ENCODE results near the gene IL22.
"Not testable (repeated sequence)": the region's sequence is repeated elsewhere in the genome, so short reads cannot be mapped to it uniquely, and the experiment has no call there.

The IL22 gene

DNA sequence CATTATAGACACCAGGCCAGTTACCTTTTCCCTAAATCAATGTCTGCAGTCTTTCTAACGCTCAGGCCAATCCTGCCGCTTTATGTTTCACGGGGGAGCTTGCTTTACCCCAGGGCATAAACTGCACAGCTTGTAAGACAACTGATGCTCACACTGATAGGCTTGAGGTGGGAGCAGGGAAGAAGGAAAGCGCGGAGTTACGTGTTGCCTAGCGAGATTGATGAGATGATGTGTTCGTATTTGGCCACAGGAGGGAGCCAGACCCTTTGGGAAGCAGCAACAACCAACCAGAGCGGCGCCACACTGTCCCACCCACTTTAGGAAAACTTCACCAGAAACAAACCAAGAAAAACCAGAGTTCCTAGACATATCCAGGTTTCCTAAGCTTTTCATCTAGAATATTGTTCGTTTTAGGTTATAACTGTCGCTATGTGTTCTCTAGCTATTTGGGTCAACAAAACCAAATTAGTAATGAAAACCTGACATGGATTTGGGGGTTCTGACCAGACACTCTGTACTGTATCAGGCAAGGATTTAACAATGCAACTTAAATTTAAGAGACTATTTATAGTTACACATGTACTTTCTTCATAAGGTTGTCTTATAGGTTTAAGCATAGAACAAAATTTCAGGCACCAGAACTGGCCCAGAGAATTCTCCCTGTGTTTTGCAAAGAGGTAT lies 30.2 kb downstream of the IL22 start:
- POLR2A ChIA-PET = no interaction called here
- TF ChIP-seq, protein P1, sequence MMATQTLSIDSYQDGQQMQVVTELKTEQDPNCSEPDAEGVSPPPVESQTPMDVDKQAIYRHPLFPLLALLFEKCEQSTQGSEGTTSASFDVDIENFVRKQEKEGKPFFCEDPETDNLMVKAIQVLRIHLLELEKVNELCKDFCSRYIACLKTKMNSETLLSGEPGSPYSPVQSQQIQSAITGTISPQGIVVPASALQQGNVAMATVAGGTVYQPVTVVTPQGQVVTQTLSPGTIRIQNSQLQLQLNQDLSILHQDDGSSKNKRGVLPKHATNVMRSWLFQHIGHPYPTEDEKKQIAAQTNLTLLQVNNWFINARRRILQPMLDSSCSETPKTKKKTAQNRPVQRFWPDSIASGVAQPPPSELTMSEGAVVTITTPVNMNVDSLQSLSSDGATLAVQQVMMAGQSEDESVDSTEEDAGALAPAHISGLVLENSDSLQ (IDR thresholded peaks at IDR 0.05) = peak; percentile 58
- no peak for TF ChIP-seq NFRKB (IDR thresholded peaks at IDR 0.05)
- CTCF ChIA-PET = interaction anchor here (0.7 to 2.1 kb wide), 10 partner anchors 9 to 183 kb away, joined by 3 to 14 read pairs (median 4); no protein-coding TSS in a partner anchor
- peak; percentile 84 for DNase-seq (ENCODE audit: extremely low spot score)

DNA sequence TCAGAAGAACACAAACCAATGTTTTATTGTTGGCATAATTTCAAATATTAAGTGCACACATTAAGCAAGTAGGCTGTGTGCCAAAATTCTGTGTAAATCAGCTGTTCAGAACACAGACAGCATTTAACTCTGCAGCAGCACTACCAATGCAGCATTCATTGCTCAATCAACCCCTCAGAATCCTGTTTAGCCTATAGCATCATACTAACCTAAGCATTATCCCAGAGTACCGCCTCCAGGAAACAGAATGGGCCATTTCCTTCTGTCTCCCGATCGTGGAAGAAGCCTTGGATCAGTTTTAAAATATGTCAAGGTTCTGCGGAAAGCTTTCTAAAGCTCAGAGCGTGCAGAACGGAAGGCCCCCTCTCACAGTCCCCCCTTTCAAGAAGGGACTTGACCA lies 31.1 kb downstream of the IL22 start:
- peak; percentile 19 for DNase-seq (ENCODE audit: extremely low spot score)
- POLR2A ChIA-PET = no interaction called here

DNA sequence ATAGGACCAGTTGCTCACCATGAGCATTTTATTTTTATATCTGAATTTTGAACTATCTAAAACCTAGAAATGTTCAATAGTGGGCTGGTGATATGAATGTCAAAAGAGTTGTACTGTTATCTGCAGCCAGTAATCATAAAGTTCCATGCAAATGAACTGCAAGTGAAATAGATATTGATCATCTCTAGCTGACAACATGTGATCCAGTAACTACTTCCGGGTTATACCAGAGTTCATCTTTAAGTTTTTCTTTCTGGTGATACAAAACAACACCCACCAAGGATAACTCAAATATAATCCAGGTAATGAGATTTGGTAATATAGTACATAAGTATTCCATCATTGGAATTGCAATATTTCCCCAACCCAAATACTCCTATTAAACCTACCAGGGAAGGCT lies 31.9 kb downstream of the IL22 start:
- ChIA-PET POLR2A (no interaction called here), CTCF (no interaction called here)
- DNase-seq (ENCODE audit: extremely low spot score) = no peak
- TF ChIP-seq SP1 (IDR thresholded peaks at IDR 0.05) = no peak
- TF ChIP-seq, protein P1 (IDR thresholded peaks at IDR 0.05) = no peak
- no peak for TF ChIP-seq NFRKB (IDR thresholded peaks at IDR 0.05)
- no peak for TF ChIP-seq BHLHE40 (IDR thresholded peaks at IDR 0.05; ENCODE audit: borderline replicate concordance)
- TF ChIP-seq TARDBP (IDR thresholded peaks at IDR 0.05) = no peak
- no peak for TF ChIP-seq FOXK2 (IDR thresholded peaks at IDR 0.05)
- no peak for TF ChIP-seq FOXM1 (IDR thresholded peaks at IDR 0.05; ENCODE audit: borderline replicate concordance)
- no peak for TF ChIP-seq LEF1 (IDR thresholded peaks at IDR 0.05; ENCODE audit: borderline replicate concordance)
- TF ChIP-seq L3MBTL2 (conservative IDR thresholded peaks at IDR 0.05) = no peak
- TF ChIP-seq ARNT (IDR thresholded peaks at IDR 0.05) = no peak
- no peak for TF ChIP-seq FOXA1 (IDR thresholded peaks at IDR 0.05)

More for the DNA sequence above, 31.1 kb downstream of the IL22 start:
- TF ChIP-seq SUZ12 (IDR thresholded peaks at IDR 0.05) = no peak
- no peak for TF ChIP-seq BHLHE40 (IDR thresholded peaks at IDR 0.05; ENCODE audit: borderline replicate concordance)
- TF ChIP-seq, protein P1 (IDR thresholded peaks at IDR 0.05) = no peak
- TF ChIP-seq L3MBTL2 (conservative IDR thresholded peaks at IDR 0.05) = no peak
- no peak for TF ChIP-seq HDGF (IDR thresholded peaks at IDR 0.05; ENCODE audit: borderline replicate concordance)
- TF ChIP-seq ELF4 (IDR thresholded peaks at IDR 0.05) = no peak
- no peak for TF ChIP-seq FOXM1 (IDR thresholded peaks at IDR 0.05; ENCODE audit: borderline replicate concordance)
- CTCF ChIA-PET = interaction anchor here (1.2 to 2.1 kb wide), 6 partner anchors 13 to 182 kb away, joined by 3 to 14 read pairs (median 6); no protein-coding TSS in a partner anchor

DNA sequence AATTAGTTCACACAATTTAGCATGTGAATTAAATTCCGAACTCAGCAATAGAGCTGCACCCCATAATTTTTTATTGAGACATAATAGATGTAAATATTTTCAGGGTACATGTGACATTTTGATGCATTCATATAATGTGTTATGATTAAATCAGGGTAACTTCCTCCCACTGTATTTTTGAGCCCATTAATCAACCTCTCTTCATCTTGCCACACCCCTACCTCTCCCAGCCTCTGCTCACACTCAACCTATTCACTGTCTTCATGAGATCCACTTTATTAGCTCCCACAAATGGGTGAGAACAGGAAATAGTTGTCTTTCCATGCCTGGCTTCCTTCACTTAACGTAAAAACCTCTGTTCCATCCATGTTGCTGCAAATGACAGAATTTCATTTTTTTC lies 42.5 kb downstream of the IL22 start:
- ChIA-PET POLR2A (no interaction called here), CTCF (no interaction called here)
- TF ChIP-seq L3MBTL2 (conservative IDR thresholded peaks at IDR 0.05) (no peak), NFRKB (IDR thresholded peaks at IDR 0.05) (no peak)
- no peak for DNase-seq (ENCODE audit: extremely low spot score)

DNA sequence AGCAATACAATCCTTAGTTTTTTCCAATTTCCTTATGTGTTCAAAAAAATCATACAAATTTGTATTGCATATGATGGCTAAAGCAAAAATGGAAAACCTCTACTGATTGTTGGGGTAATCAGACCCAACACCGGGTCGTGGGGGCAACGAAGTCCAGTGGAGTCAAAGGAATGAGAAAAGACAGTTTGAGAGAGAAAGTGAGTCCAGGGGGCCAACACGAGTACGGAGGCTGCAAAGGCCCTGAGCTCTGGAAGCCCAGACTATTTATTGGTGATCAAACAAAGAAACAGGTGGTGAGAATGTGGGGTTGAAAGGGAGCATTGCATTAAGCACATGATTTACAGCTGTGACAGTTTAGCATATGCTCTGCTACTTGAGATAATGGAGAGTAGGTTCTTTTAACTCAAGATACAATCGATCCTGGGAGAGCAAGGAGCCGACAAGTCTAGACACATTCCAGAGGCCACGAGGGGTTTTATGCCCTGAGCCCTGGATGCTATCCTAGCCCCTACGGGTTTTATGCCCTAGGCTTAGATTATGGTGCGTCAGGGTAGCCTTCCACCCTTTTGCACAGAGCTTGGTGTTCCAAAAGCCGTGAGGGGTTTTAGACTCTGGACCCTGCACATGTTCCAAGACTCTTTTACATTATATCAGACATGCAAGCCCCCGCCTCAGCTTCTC lies 44.2 kb downstream of the IL22 start:
- TF ChIP-seq, protein P1 (IDR thresholded peaks at IDR 0.05) = peak; percentile 95
- TF ChIP-seq L3MBTL2 (conservative IDR thresholded peaks at IDR 0.05) (0 out of 2 replicates have a peak, but pooled peaks have one; percentile 30), CTBP1 (IDR thresholded peaks at IDR 0.05; ENCODE audit: borderline replicate concordance) (peak; percentile 79)
- POLR2A ChIA-PET = not testable (repeated sequence)
- CTCF ChIA-PET = interaction anchor here (0.7 to 1.2 kb wide), 2 partner anchors 14 to 169 kb away, joined by 3 to 4 read pairs; no protein-coding TSS in a partner anchor
- peak; percentile 51 for DNase-seq (ENCODE audit: extremely low spot score)

DNA sequence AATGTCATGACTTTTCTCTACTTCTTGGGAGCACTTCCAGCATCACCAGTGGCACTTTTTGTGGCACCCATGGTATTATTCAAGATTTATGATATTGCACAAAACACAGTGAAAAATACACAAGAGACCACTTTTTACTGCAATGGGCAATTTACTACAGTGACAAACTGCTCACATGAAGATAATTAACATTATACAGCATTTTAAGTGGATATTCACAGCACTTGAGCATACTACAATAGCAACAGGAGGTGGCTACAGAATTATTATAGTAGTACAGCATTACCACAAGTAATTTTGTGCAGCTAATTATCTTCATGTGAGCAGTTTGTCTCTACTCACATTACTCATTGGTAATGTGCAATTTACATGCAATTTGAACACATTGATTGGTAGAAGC lies 46.1 kb downstream of the IL22 start:
- DNase-seq (ENCODE audit: extremely low spot score) = no peak
- POLR2A ChIA-PET = no interaction called here
- TF ChIP-seq ZNF384 (IDR thresholded peaks at IDR 0.05) = no peak
- TF ChIP-seq L3MBTL2 (conservative IDR thresholded peaks at IDR 0.05) = no peak
- TF ChIP-seq LEF1 (IDR thresholded peaks at IDR 0.05; ENCODE audit: borderline replicate concordance) = no peak
- no peak for TF ChIP-seq FOXA1 (IDR thresholded peaks at IDR 0.05)
- no peak for TF ChIP-seq SP1 (IDR thresholded peaks at IDR 0.05)
- TF ChIP-seq CTBP1 (IDR thresholded peaks at IDR 0.05; ENCODE audit: borderline replicate concordance) = no peak
- no peak for TF ChIP-seq ARNT (IDR thresholded peaks at IDR 0.05)
- TF ChIP-seq, protein P1 (IDR thresholded peaks at IDR 0.05) = no peak
- TF ChIP-seq HDGF (IDR thresholded peaks at IDR 0.05; ENCODE audit: borderline replicate concordance) = no peak
- no peak for TF ChIP-seq SUZ12 (IDR thresholded peaks at IDR 0.05)
- no peak for TF ChIP-seq TARDBP (IDR thresholded peaks at IDR 0.05)
- no peak for TF ChIP-seq NFRKB (IDR thresholded peaks at IDR 0.05)
- CTCF ChIA-PET = no interaction called here

Measured in HEK293T (cell line).